ENCODE results near the gene SMIM11.

Gene SMIM11

DNA sequence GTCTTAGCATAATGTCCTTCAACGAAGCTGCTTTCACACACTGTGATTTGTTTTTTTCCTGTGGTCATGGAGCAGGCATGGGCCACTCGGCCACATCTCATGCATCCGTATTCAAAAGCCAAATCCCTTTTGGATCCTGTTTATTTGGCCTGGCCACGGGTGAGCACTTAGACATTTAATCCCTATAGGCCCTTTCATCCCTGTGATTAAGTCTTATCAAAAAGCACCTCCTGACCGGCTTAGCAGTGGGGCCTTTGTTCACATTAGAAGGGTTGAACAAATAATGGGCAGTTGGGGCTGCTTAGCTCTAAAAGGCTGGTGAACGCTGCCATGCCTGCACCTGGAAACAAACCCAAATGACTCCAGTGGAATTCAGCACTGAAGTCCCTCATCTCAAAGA is 9.5 kb upstream of the SMIM11 start (continued):
- TF ChIP-seq ZNF510 (tag by site-specific recombination; IDR thresholded peaks at IDR 0.05; ENCODE audit: insufficient replicate concordance): no peak
- TF ChIP-seq WT1 (tag by site-specific recombination; IDR thresholded peaks at IDR 0.05): no peak
- TF ChIP-seq, protein P1, sequence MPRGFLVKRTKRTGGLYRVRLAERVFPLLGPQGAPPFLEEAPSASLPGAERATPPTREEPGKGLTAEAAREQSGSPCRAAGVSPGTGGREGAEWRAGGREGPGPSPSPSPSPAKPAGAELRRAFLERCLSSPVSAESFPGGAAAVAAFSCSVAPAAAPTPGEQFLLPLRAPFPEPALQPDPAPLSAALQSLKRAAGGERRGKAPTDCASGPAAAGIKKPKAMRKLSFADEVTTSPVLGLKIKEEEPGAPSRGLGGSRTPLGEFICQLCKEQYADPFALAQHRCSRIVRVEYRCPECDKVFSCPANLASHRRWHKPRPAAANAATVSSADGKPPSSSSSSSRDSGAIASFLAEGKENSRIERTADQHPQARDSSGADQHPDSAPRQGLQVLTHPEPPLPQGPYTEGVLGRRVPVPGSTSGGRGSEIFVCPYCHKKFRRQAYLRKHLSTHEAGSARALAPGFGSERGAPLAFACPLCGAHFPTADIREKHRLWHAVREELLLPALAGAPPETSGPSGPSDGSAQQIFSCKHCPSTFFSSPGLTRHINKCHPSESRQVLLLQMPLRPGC (tag by site-specific recombination; IDR thresholded peaks at IDR 0.05): no peak
- TF ChIP-seq ZNF660 (tag by site-specific recombination; IDR thresholded peaks at IDR 0.05): no peak
- TF ChIP-seq YY1 (tag by site-specific recombination; IDR thresholded peaks at IDR 0.05): no peak

DNA sequence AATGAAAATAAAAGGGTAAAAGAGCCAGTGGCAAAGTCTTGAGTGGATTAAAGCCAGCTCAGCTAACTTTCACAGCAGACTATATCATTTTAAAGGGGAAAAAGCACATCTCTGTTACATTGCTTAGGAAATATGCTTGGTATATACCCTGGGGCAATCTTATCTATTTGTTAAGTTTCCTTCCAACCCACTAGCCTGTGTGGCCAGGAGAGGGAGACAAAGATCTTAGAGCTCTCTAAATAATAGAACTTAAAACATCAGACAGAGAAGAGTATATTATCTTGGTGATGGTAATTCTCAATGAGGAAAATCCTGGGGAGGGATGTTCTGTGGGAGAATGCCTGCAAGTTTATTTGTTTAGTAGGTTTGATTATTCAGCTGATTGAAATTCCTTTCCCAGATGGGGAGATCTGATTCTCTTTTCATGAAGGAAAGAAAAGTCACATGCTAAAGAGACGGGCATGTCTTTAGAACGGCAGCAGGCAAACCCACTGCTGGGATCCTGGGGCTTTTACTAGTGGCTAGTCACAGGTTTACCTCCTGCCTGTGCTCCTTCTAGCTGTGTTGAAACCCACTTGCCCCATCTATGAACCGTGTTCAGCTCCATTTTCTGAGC is 7.9 kb upstream of the SMIM11 start:
- TF ChIP-seq, protein P2, sequence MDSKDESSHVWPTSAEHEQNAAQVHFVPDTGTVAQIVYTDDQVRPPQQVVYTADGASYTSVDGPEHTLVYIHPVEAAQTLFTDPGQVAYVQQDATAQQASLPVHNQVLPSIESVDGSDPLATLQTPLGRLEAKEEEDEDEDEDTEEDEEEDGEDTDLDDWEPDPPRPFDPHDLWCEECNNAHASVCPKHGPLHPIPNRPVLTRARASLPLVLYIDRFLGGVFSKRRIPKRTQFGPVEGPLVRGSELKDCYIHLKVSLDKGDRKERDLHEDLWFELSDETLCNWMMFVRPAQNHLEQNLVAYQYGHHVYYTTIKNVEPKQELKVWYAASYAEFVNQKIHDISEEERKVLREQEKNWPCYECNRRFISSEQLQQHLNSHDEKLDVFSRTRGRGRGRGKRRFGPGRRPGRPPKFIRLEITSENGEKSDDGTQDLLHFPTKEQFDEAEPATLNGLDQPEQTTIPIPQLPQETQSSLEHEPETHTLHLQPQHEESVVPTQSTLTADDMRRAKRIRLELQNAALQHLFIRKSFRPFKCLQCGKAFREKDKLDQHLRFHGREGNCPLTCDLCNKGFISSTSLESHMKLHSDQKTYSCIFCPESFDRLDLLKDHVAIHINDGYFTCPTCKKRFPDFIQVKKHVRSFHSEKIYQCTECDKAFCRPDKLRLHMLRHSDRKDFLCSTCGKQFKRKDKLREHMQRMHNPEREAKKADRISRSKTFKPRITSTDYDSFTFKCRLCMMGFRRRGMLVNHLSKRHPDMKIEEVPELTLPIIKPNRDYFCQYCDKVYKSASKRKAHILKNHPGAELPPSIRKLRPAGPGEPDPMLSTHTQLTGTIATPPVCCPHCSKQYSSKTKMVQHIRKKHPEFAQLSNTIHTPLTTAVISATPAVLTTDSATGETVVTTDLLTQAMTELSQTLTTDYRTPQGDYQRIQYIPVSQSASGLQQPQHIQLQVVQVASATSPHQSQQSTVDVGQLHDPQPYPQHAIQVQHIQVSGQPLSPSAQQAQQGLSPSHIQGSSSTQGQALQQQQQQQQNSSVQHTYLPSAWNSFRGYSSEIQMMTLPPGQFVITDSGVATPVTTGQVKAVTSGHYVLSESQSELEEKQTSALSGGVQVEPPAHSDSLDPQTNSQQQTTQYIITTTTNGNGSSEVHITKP (tag by site-specific recombination; IDR thresholded peaks at IDR 0.05): peak; percentile 45; the same call in 1 of the 2 replicates
- TF ChIP-seq ZNF768 (tag by site-specific recombination; IDR thresholded peaks at IDR 0.05) (no peak), ZNF670 (tag by site-specific recombination; IDR thresholded peaks at IDR 0.05; ENCODE audit: low read depth) (no peak), ZNF707 (tag by site-specific recombination; IDR thresholded peaks at IDR 0.05) (no peak), ZNF571 (tag by site-specific recombination; IDR thresholded peaks at IDR 0.05) (no peak), ZIC2 (tag by site-specific recombination; IDR thresholded peaks at IDR 0.05) (0 out of 2 replicates have a peak, but pooled peaks have one; percentile 17), ZNF654 (tag by site-specific recombination; IDR thresholded peaks at IDR 0.05; ENCODE audit: low read depth) (peak; percentile 68), SCRT2 (tag by site-specific recombination; IDR thresholded peaks at IDR 0.05) (no peak; the same call in 1 of the 2 replicates), ZNF394 (tag by site-specific recombination; IDR thresholded peaks at IDR 0.05; ENCODE audit: borderline replicate concordance) (peak; percentile 24; the same call in 1 of the 2 replicates), TCF7L2 (IDR thresholded peaks at IDR 0.05; ENCODE audit: borderline replicate concordance, low read depth, low read length) (0 out of 2 replicates have a peak, but pooled peaks have one; percentile 13), ZNF184 (tag by site-specific recombination; IDR thresholded peaks at IDR 0.05) (peak; percentile 44; the same call in 1 of the 2 replicates), ZNF423 (tag by site-specific recombination; IDR thresholded peaks at IDR 0.05) (no peak), ZFHX2 (tag by site-specific recombination; conservative IDR thresholded peaks at IDR 0.05) (no peak)
- Histone ChIP-seq H3K36me3 (ENCODE audit: control insufficient read depth in 2 of 2, insufficient read depth in 1 of 2, low read length in 2 of 2) (no peaks in the 10 kb centered on the region), H3K4me1 (ENCODE audit: control insufficient read depth, insufficient read depth, low read length) (no peaks in the 10 kb centered on the region), H3K9me3 (ENCODE audit: control insufficient read depth, insufficient read depth, low read depth, low read length) (no peaks in the 10 kb centered on the region), H3K27ac (ENCODE audit: extremely low read depth, low read depth, low read length) (no peak overlapping the region), H3K4me3 (ENCODE audit: low read depth, low read length) (no peak overlapping the region)
- ChIA-PET CTCF (interaction anchor here (0.5 to 2.0 kb wide), 22 partner anchors 13 to 1675 kb away, joined by 3 to 18 read pairs (median 3); no protein-coding TSS in a partner anchor), POLR2A (no interaction called here)

DNA sequence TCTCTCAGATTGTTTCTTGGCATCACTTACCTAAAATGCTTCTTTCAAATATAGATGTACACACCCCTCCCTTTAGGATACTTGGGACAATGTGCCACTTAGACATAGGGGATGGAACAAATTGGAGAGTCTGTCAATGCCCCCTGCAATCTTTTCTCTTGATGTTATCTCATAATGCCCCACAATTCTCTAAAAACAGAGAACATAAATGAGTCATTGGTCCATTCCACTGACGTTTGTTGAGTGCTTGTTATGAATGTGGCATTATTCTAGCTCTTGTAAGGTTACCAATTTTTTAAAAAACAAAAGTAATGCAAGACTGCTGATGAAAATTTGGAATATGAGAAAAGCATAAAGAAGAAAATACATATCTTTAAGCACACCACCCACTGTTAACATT is 5.6 kb upstream of the SMIM11 start:
- TF ChIP-seq, protein P3, sequence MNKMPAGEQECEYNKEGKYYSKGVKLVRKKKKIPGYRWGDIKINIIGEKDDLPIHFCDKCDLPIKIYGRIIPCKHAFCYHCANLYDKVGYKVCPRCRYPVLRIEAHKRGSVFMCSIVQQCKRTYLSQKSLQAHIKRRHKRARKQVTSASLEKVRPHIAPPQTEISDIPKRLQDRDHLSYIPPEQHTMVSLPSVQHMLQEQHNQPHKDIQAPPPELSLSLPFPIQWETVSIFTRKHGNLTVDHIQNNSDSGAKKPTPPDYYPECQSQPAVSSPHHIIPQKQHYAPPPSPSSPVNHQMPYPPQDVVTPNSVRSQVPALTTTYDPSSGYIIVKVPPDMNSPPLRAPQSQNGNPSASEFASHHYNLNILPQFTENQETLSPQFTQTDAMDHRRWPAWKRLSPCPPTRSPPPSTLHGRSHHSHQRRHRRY (tag by site-specific recombination; IDR thresholded peaks at IDR 0.05): no peak
- H3K4me1 ChIP-seq (ENCODE audit: control insufficient read depth, insufficient read depth, low read length): no peaks in the 10 kb centered on the region
- POLR2A ChIA-PET: no interaction called here
- no peak overlapping the region for H3K4me3 ChIP-seq (ENCODE audit: low read depth, low read length)
- no peaks in the 10 kb centered on the region for H3K36me3 ChIP-seq (ENCODE audit: control insufficient read depth in 2 of 2, insufficient read depth in 1 of 2, low read length in 2 of 2)
- H3K27ac ChIP-seq (ENCODE audit: extremely low read depth, low read depth, low read length): no peak overlapping the region
- no peaks in the 10 kb centered on the region for H3K9me3 ChIP-seq (ENCODE audit: control insufficient read depth, insufficient read depth, low read depth, low read length)
- CTCF ChIA-PET: interaction anchor here (1.1 to 1.2 kb wide), 2 partner anchors 262 to 446 kb away, joined by 4 read pairs; no protein-coding TSS in a partner anchor
